AG09319 (cell line): ENCODE results near the gene CCT7.

Experiments
- DNase-seq: peaks from one replicate; pipeline ENCODE4 v3.0.0-alpha.2; 2010; ENCODE audit warnings: low read depth; ENCODE audit errors: extremely low read depth
- CTCF ChIP-seq: IDR thresholded peaks from 2 replicates; pipeline ENCODE4 v1.5.1; 2011; ENCODE audit warnings: low read depth, mild to moderate bottlenecking, inconsistent platforms, low read length, moderate library complexity

The CCT7 gene

DNA sequence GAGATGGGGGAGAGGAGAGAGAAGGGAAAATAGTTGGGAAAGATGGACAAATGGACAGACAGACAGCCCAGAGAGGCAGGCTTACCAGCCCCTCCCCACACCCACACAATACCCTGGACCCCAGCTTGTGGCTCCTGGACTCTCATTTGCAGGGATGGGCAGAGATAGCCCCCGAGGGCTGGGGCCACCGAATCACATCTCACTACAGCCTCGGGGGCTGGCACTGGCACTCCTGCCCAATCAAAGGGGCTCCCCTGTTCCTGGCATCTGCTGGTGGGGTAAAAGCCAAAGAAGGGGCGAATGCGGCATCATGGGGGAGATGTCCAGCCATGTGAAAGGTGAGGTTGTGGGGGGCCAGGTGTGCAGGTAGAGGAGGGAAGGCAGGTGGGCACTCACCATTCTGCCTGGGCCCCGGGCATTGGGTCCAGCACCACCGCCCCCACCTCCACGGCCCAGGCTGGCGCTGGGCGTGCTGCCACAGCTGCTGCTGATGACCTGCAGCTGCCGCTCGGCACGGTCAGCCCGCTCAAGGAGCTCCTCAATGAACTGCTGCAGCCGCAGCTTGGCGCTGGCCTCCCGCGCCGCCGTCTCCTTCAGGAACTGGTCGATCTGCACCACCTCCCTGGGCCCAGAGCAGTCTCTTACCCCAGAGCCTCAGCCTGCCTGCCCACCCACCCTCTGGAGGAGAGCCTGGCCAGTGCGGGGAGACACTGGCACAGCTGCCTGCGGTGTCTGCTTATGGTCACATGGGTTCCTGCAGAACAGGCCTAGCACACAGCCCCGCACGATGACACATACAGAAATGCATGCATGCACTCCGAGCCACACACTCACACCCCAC lies 32.2 kb downstream of the CCT7 start:
- TF ChIP-seq CTCF = no peak
- DNase-seq = no peak

GRCh38 chr2:73267008-73267407 lies 32.9 kb downstream of the CCT7 start:
- DNase-seq = no peak
- no peak for TF ChIP-seq CTCF

DNA sequence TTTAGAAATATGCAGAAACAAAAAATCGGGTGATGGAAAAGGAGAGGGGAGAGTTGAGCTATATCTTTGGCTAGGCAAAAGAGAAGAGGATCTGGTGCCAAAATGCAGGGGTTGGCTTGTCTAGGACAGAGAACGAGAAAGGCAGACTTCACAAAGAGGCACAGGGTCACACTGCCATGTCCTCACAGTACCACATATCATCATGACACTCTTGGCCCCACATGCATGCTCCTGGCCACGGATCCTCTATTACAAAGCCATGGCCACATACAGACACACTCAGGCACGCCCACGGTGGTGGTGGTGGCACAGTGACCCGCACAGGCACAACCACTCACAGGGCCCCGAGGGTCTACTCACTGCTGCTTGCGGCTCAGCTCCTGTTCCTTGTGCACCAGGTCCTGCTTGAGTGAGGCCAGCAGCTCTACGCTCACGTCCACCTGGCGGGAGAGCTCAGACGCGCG lies 34.3 kb downstream of the CCT7 start:
- no peak for DNase-seq
- no peak for TF ChIP-seq CTCF

- TF ChIP-seq CTCF = no peak
- DNase-seq = no peak
Measured at GRCh38 chr2:73268830-73269685, 35.0 kb downstream of the CCT7 start.

GRCh38 chr2:73269686-73270465 lies 35.8 kb downstream of the CCT7 start:
- TF ChIP-seq CTCF = no peak
- no peak for DNase-seq

GRCh38 chr2:73272270-73272669 lies 38.2 kb downstream of the CCT7 start:
- TF ChIP-seq CTCF = no peak

DNA sequence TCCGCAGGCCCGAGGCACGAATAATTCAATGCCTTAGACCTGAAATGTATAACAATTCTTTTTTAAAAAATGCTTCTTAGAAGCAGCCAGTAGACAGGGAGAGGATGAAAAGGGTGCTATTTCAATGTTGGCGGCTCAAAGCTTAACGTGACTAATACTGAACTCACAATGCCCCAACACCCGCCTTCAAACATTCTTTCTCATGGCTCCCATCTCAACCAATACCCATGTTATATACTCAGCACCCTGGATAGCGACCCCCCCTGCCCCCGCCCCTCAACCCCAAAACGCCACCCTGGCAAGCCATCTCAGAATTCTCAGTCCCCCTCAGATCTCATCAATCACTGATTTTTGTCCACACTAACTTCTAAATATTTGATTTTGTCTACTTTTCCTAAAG lies 45.7 kb downstream of the CCT7 start:
- DNase-seq = no peak
- no peak for TF ChIP-seq CTCF

More at GRCh38 chr2:73272270-73272669, 38.2 kb downstream of the CCT7 start:
- DNase-seq = no peak
